ENCODE data around the gene MTHFSD.

The MTHFSD gene

DNA sequence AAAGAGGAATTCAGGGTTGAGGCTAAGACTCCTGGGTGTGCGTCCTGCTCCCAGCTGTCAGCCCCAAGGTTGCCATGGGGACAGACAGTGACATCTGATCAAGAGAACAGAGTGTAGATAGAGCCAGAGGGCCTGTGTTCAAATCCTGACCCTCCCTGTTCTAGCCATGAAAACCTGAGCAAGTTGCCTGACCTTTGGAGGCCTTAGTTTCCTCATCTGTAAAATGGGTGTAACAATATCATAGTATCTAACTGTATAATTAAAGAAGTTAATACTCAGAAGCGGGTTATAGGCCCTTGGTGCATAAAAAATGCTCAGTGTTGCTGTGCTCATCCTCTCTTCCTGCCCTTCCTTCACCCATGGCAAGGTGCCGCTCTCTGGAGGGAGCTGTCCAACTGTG lies 73.4 kb downstream of the MTHFSD start:
- DNase-seq (ENCODE audit: low read depth), result no peak

DNA sequence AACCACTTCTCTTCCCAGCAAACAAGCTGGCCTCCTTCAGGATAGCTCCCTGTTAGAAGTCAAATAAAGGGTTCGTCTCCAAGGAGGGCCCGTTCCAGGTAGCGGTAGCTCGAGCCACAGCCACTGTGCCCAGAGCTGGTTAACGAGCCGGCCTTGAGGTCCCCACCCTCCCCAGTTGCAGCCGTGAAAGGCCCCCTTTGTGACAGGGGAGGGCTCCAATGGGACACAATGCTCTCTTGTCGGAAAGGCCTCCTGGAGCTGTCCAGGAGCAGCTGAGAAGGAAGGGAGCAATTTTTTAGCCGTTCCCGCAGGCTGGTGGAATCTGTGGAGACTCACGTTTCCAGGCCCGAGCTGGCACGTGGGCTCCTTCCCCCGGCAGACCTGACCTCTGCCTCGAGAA lies 74.6 kb downstream of the MTHFSD start:
- no peak for DNase-seq (ENCODE audit: low read depth)
